ENCODE measurements around the gene CEACAM4.
"Not testable (repeated sequence)": the region's sequence is repeated elsewhere in the genome, so short reads cannot be mapped to it uniquely, and the experiment has no call there.

CEACAM4 gene

DNA sequence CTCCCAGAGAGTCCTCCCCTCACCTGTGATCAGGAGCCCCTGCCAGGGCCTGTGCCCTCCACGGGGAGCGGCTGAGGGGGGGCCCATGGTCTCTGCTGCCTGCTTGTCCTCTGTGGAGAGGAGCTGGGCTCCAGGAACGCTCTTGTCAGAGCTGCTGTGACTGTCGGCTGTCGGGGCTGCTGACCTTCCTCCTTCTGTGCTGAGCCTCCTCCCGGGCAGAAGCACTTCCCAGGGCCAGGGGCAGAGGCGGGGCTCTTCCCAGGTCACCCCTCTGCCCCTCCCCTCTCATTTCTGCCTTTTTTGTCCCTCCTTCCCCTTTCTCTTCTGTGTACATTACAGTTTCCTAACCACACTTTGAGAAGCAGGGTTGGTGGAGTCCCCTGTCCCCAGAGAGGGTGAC, at the start of gene CEACAM4:
TSS of gene CEACAM4 (minus strand) at position 198 of the 400 bp plus-strand sequence. CDS start at position 87, 111 bp downstream.
- no peak for DNase-seq

DNA sequence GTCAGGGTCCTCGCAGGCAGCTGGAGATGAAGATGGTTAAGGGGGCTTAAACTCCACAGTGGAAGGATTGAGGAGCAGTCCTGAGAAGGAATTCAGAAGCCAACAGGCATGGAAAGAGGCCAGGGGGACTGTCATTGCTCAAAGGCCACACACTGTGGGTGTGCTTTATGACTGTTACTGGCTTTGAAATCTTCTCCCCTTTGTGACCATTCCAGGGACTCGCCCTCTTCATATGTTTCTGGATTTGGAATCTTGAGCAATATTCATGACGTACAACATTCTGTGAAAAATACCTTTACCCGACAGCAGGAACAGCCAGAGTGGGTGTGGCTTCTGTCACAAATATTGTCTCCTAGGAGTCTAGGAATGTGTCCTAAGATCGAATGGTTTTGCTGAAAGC, 44.6 kb upstream of the CEACAM4 start:
- no peak for DNase-seq

DNA sequence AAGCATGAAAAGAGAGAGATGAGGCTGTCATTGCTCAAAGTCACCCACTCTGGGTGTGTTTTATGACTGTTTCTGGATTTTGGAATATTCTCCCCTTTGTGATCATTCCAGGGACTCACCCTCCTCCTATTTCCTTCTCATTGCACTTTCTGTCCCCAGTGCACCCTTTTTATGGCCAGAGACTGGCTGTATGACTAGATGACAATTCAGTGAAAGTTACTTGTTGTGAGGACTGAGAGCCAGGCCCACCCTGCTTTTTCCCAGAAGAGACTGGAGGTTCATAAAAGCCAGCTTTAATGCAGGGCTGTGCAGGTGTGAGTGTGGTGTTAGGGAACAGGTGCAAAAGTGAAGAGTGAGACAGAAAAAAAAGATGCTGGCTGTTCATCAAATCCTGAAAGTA, 43.9 kb upstream of the CEACAM4 start:
- DNase-seq, result no peak

GRCh38 chr19:41668315-41668714, 41.4 kb upstream of the CEACAM4 start:
- no peak for DNase-seq

- DNase-seq, result no peak
These were observed 39.2 kb upstream of the CEACAM4 start for GRCh38 chr19:41666075-41666474.

DNA sequence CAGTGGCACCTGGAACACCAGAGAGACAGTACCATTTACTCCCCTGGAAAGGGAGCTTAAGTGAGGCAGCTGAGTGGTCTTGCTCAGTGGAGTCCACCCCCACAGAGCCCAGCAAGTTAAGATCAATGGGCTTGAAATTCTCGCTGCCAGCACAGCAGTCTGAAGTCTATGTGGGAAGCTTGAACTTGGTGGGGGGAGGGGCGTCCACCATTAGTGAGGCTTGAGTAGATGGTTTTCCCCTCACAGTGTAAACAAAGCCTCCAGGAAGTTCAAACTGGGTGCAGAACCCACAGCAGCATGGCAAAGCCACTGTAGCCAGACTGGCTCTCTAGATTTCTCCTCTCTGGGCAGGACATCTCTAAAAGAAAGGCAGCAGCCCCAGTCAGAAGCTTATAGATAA, 30.3 kb upstream of the CEACAM4 start:
- DNase-seq, result no peak

DNA sequence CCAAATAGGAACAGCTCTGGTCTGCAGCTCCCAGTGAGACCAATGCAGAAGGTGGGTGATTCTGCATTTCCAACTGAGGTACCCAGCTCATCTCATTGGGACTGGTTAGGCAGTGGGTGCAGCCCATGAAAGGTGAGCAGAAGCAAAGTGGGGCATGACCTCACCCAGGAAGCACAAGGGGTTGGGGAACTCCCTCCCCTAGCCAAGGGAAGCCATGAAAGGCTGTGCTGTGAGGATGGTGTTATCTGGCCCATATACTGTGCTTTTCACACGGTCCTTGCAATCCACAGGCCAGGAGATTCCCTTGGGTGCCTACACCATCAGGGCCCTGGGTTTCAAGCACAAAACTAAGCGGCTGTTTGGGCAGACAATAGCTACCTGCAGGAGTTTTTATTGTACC, 29.9 kb upstream of the CEACAM4 start:
- DNase-seq, result not testable (repeated sequence)

GRCh38 chr19:41652250-41652649, 25.4 kb upstream of the CEACAM4 start:
- no peak for DNase-seq

DNA sequence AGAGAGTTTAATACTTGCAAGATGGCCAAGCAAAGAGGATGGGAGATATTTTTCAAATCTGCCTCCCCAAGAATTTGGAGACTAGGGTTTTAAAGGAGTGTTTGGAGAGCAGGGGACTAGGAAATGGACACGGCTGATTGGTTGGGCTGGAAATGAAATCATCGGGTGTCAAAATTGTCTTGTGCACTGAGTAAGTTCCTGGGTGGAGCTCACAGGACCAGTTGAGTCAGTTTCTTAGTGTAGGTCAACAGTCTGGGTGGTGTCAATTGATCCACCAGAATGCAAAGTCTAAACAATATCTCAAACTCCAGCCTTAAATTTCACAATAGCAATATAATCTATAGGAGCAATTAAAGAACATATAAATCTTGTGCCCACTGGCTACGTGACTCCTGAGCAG, 23.0 kb upstream of the CEACAM4 start:
- no peak for DNase-seq

- no peak for DNase-seq
These were observed 19.8 kb upstream of the CEACAM4 start for GRCh38 chr19:41646589-41647204.

- no peak for DNase-seq
These were observed 15.1 kb upstream of the CEACAM4 start for GRCh38 chr19:41641879-41642485.

DNA sequence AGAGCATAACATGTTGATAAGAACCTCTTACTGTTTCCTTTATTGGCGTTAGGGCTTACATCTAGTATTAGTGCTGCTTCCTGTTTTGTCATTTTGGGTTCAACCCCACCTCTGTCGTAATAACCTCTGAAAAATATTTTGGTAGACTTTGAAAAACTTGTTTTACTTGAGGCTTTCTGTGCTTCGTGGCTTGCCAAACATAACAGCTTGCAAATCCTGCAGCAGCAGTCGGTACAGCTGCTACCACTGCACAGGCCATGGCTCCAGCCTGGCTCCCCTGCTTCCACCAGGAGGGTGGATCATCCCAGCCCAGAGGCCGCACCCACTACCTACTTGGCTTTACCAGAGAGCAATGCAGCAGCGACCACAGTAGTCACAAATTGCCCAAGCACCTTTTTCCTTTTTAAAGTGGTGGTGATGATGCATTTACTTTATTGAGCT, 11.8 kb upstream of the CEACAM4 start:
- no peak for DNase-seq

DNA sequence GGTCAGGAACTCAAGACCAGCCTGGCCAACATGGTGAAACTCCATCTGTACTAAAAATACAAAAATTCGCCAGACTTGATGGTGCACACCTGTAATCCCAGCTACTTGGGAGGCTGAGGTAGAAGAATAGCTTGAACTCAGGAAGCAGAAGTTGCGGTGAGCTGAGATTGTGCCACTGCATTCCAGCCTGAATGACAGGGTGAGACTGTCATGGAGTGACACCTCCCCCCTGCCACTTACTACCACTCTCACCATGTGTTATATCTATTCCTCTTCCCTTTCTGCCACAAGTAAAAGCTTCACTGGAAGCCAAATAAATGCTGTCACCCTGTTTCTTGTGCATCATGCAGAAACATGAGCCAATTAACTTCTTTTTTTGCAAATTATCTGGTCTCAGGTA, 10.6 kb upstream of the CEACAM4 start:
- DNase-seq, result no peak

DNA sequence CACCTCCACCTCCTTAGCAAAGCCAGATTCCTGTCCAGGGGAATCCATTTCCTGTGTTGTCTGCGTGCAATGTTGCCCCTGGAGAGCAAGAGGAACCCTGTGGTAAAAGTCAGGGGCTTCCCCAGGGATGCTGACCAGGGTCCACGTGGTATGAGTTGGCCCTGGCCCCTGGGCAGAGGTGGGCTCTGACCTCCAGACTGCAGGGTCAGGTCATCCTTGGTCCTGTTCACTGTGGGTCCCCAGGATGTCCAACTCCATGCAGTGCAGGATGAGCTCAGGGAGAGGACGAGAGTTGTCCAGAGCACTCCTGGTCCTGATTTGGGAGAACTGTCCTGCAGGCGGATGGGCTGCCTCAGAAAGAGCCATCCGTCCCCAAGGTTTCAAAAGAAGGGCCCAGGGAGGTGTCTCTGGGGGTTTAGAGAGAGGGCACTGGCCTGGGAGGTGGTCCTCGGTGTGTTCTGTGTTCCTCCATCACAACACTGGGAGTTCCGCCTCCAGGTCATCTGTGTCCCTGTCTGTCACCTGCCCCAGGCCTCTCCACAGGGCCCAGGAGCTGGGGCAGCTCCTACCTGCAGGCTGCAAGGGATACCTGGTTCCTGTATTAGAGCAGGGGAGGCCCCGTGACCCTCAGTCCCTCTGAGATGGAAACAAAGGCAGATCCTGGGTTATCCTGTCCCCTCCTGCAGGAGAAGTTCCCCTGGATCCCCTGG, 1.2 kb upstream of the CEACAM4 start:
- DNase-seq, result no peak

DNA sequence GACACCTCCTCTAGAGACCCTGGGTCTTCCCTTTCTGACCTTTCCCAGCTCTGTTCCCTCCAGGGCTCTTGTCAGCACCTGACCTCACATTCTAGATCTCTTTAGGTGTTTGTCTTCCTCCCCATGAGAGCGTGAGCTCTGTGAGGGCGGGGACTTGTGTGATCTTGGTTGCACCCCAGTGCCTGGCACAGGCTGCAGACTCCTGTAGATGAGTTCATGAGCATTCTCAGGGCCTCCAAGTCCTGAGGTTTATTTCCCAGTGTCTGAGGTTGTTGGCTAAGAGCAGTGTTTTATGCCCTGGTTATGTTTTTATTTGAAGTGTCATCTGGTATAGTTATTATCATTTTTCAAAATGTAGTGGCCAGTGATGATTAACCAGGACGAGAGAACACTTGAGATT, 596 bp downstream of the CEACAM4 start:
- DNase-seq, result no peak

DNA sequence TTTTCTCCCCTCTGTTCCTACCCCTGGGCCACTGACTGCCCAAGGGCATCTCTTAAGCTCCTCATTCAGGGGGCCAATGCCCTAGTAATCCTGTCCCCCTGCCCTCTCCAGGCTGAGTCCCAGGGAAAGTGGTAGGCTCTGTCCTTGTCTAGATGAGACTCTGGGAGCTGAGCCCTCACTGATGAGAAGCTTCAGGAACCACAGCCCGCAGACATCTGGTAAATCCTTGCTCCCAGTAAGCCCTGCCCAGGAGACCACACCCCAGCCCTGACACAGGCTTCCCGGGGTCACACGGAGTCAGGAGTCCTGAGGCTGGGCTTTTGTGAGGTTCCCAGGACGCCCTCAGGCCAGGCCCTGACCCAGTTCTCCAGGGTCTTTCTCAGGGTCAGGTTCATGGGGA, 1.9 kb downstream of the CEACAM4 start:
- DNase-seq, result no peak

DNA sequence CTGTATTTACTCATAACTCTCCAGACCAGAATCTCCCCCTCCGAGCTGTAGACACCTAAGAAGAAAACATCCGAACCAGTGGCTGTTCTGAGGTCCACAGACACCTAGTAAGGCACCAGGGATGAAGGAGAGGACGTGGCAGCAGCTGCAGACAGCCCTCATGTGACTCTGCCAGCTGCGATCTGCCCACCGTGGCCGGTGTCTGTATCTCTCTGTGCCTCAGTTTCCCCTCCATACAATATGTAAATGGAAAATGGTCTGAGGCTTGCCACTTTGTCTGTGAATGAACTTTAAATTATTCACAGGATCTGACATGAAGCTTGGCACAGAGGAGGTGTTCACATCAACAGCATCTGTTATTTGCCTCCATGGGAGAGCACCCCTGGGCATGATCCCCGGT, 2.4 kb downstream of the CEACAM4 start:
- DNase-seq, result no peak

GRCh38 chr19:41623360-41623759, 3.5 kb downstream of the CEACAM4 start:
- no peak for DNase-seq

- DNase-seq, result no peak
These were observed 5.2 kb downstream of the CEACAM4 start for GRCh38 chr19:41621654-41622053.

DNA sequence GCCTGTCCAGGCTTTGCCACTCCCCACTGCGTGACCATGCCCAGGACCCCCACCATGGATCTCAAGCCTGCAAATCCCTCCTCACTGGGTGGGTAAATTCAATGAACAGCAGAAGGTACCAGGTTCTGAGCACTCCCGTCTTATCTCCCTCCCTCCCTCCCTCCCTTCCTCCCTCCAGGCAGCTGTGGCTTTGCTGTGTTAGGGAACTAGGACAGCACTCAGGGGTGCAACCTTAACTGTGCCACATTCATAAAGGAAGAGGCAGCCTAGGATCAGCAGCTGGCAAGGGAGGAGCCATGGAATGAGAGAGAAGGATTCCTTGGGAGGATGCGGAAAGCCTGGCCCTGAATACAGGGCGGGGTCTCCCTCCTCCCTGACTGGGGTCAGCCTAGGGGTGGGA, 5.6 kb downstream of the CEACAM4 start:
- DNase-seq, result no peak

GRCh38 chr19:41620171-41620570, 6.7 kb downstream of the CEACAM4 start:
- DNase-seq, result no peak

- DNase-seq, result no peak
These were observed 7.8 kb downstream of the CEACAM4 start for GRCh38 chr19:41619018-41619556.

GRCh38 chr19:41617941-41618730, 8.7 kb downstream of the CEACAM4 start:
- no peak for DNase-seq
